ENCODE measurements around the gene VSTM5.

GRCh38 chr11:93861808-93862207 is 11.4 kb upstream of the VSTM5 start:
- TF ChIP-seq CTCF (conservative IDR thresholded peaks at IDR 0.05; ENCODE audit: low read length): no peak
- no peak for TF ChIP-seq EZH2phosphoT487 (IDR thresholded peaks at IDR 0.05; ENCODE audit: borderline replicate concordance, low read depth, low read length)
